Dedifferentiated amniotic fluid mesenchymal stem cell (primary cell): ENCODE results near the gene STXBP6.

ENCODE experiments used
- DNase-seq: peaks from one replicate; pipeline ENCODE4 v3.0.0-alpha.2; 2016; ENCODE audit errors: extremely low spot score

STXBP6 gene

DNA sequence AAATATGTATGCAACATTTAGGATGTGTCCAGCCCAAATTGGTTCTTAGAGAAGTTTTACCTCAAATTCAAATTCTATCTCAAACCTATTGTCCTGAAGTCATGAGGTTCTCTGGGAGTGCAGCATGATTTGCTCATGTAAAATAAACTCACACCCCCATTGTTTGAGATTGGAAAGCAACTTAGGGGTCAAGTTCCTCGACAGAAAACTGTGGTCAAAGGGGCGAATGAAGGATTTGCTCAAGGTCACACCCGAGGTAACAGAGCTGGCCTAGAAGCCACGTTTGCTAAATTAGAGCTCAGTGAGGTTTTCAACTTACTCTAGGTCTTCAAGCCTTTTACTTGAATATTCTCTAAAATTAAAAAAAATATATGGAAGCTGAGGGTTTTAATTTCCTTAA is 218.3 kb downstream of the STXBP6 start:
- no peak for DNase-seq

DNA sequence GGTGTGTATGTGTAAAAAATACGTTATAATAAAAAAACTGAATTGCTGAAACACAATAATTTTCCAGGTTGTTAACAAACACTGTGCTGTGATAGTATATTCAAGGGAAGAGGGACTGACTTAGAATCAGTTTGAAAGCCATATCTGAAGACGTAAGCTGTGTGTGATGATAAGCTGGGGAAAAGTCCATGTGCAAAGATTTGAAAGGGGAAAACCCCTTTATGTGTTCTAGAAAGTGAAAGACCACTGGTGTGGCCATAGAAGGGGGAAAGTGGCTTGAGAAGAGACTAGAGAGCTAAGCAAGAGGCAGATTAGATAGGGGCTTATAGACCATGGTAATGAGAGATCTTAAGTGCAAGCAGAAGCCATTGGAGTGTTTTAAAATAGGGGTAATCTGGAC is 220.1 kb downstream of the STXBP6 start:
- no peak for DNase-seq

DNA sequence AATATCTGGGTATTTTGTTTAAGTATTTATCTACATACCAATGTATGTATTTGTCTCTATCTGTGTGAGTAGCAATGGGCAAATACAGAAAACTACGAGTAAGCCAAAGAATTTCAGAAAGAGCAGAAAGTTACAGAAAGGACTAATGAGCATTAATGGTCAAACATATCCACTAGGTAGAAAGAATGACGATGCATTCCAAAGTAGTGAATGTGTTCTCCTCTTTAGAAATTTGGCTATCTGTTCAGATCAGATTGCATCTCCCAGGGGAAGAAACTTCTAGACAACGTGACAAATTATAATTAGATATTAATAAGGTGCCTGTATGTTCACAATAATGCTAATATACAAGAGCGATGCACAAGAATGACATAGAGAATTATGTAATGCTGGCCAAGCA is 221.5 kb downstream of the STXBP6 start:
- DNase-seq, result no peak

DNA sequence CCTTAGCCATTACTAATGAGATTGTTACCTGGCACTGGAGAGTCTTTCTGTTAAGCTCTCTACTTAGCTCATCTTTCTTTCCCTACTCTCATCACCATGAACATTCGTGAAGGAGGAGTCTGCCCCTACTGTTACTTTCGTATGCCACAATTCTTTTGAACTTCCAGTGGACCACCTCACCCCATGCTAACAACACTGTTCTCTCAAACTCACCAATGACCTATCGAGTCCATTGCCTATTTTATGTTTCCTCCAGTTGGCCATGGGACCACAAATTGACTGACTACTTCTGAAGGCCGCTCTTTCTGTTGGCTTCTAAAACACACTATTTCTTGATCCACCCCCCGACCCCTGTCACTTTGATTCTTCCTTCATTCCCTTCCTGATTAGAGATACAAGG is 223.6 kb downstream of the STXBP6 start:
- no peak for DNase-seq

DNA sequence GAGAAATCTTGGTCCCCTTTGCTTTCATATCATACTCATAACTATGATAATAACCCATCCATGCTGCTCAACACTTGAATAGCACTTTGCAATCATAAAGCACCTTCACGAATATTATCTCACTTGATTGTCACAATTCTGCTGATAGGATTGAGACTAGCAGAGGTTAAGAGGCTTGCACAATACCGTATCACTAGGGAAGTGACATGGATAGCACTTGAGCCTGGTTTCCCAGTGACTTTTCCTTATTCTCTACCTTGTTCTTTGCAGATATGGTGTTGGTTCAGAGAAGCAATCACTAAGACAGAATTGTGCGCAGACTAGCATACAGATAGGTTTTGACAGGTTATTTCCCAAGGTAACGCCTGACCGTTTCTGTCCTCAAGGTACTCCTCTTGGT is 229.3 kb downstream of the STXBP6 start:
- DNase-seq, result no peak

DNA sequence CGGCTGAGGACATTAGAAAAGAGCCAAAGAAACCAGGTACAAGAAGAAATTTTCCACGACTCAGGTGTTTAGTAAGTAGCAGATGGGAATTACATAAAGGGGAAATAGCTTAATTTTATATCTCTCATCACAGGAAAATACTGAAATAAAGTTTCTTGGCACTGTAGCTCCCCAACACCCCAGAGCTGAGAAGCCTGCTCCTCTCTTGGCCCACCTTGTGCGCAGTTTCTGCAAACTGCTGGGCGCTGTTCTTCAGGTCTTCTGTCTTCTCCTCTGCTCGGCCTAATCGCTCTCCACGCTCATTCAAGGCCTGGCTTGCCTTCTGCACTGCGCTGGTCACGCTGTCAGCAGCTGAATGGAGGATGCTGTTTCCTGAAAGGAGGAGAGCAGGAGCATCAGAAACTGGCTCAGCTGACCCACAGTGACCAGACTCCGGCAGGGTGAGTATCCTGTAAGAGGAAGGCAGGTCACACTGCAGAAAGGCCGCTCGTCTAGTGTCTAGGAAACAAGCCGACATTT is 231.1 kb downstream of the STXBP6 start:
- no peak for DNase-seq

DNA sequence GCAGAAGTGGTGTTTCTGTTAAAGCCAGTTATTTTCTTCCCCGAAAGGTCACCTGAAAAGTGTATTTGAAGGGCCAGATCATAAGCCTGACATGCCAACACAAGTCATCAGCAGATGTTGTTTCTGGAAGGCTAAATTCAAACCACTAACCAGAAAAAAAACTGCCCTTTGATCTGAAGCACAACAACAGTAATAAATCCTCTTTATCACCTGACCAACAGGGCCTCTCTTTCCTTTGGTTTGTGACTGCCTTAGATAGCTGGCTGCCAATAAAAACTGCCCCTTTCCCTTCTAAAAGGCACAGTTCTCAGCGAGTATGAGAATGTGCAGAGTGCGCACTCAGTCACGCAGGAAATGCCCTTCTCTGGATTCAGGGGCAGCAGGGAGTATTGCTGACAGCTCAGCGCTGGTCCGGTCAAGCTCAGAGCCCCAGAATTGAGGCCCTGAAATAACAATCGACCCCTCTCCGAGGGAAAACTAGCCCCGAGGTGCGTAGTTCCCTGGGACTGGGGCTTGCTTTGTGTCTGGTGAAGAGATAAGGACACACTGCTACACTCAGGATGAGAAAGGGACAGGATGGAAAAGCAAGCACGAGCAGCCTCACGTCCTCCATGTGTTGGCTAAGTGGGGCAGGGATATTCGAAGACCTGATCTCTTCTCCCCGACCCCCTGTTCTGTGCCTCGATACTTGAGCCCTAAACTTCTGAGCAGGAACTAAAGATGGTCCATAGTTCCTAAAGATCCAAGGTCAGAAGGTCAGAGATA is 231.7 kb downstream of the STXBP6 start:
- DNase-seq, result no peak

DNA sequence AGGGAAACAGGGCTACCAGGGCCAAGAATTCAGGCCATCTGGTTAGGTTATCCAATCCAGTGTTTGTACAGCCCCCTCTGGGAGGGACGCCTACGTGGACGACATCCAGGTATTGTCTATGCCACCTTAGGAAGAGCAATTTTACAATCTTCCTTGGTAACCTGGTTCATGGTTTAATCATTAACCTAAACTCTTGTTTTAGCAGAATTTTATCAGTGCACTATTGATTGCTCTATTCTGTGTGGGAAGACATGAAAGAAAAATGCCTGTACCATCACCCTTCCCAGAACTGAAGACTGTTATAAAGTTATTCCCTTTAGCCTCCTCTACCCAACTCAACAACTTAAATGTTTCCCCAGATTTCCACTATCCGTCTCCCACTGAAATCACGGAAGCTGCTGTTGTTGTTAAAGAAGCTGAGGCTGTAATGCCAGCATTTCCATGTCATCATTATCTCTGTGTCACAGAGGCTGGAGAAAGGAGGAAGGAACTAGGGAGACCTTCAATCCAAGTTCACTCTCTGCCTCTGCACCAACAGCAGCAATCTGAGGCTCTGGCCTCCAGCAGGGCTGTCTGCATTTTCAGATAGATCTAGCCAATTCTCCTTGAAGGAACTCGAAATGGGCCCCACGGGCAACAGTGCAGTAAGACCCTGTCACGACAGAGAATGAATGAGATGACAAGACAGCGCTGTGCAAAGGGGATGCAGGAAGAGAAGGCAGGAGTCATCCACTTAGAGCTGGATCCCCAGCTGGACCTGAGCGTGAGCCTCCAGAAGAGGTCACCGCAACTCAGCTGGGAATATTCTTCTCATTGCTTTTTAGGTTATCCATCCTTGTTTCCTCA is 232.5 kb downstream of the STXBP6 start:
- no peak for DNase-seq

DNA sequence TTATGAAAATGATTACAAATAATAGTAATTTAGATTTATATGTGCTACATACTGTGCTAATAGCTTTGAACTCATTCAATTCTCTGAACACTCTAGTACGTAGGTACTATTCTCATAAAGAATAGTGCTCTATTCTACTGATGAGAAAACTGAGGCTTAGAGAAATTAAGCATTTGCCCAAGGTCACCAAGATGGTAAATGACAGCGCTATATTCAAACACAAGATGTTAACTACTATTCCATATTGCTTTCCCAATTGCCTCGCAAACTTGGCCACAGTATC is 233.1 kb downstream of the STXBP6 start:
- DNase-seq, result no peak

DNA sequence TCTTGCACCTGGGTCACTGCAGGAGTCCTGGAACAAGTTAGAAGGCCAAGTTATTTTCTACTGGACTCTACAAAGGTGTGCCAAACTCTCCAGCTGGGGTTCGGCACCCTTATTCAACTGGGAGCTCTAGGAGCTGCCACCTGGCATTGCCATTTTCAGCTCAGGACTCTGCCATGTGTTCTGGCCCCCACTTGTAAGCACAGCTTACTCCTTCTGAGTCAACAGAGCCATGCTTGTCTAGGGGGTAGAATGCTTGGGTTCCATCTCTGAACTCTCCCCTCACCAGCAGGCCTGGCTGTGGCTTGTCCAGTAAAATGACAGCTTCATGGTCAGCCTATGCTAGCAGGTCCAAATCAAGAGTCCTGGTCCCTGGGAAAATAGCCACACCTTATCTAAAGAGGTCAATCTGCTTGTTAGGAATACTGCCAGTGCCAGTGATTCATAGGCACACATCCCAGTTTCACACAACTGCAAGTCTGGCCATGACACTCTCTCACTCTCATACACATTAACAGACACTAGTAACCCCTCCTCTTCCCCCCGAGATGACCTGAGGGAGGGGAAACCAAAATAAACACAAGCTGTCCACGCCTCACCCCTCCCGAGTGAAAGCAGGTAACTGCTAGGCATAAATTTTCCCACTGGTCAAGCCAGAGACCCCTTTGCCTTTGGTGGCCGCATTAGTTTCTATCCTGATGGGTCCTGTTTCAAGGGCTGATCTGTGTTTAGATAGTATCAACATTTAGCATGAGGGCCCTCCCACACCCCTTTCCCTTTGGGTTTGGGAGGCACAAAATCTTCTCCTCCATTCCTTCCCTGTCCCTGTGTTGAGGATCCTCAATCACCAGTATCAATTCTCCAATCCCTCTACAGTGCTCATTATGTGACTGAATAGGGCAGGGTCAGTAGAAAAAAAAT is 233.7 kb downstream of the STXBP6 start:
- DNase-seq, result no peak

DNA sequence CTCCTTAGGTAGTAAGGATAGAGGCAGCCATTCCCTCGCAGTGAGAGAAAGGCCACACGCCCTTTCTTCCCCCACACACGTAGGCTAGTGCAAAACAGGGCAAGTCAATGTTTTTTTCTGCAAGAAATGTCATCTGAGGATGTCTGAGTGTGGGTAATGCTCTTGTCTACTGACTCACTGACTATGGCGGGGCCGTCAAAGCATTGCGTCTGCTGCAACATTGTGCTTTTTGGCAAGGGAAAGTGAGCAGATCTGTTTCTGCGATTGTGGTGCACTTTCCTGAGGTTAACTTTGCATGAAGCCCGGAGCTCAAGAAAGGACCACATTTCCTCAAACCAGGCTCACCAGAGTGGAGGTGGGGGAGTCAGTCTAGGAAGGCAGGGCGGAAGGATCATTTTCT is 234.4 kb downstream of the STXBP6 start:
- DNase-seq, result no peak

DNA sequence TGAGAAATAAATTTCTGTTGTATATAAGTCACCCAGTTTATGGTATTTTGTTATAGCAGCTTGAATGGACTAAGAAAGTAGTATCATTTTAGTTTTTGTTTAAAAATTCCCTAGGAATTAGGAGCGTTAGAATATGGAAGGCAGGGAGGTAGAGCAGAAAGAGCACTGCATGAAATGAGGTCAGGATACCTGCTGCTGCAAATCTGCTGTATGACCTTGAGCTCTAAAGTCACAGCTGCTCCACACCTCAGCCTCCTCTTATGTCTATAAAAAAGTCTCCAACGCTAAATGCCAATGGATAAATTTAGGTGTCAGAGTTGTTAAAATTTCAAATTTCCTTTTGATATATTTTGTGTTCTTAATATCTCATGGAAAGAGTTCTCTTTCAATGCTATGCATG is 235.0 kb downstream of the STXBP6 start:
- DNase-seq, result no peak

DNA sequence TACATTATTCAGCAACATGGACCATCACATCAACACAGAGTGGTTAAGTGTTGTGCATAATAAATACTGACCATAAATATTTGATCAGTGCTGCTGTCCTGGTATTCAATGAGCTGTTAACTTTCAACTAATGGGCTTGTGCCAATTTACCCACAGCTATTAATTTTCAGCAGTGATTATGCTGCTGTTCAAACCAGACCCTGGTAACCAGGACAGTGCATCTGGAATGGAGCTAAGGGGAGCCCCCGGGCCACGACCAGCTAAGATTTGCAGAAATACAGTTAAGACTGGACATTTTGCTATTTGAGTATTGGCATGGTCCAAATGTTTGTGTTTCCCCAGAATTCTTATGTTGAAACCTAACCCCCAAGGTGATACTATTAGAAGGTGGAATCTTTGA is 235.6 kb downstream of the STXBP6 start:
- no peak for DNase-seq

DNA sequence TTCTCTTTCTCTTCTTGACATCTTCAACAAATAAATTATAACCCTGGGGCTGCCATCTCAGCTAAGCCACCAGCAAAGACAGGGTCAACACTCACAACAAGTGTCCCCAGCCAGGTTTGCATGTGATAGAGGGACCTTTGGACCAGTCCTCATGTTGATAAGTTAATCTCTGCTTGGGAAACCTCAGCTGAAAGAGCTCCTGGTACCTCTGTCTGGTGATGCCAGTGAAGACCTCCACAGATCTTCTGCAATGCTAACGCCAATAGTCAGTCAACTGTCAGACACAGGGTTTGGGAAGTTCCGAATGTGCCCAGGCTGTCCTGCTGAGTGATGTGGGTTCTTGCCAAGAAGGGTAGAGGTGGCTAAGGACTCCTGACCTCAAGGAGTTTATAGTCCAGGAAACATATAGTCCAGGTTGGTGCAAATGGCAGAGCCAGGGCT is 236.1 kb downstream of the STXBP6 start:
- DNase-seq, result no peak

DNA sequence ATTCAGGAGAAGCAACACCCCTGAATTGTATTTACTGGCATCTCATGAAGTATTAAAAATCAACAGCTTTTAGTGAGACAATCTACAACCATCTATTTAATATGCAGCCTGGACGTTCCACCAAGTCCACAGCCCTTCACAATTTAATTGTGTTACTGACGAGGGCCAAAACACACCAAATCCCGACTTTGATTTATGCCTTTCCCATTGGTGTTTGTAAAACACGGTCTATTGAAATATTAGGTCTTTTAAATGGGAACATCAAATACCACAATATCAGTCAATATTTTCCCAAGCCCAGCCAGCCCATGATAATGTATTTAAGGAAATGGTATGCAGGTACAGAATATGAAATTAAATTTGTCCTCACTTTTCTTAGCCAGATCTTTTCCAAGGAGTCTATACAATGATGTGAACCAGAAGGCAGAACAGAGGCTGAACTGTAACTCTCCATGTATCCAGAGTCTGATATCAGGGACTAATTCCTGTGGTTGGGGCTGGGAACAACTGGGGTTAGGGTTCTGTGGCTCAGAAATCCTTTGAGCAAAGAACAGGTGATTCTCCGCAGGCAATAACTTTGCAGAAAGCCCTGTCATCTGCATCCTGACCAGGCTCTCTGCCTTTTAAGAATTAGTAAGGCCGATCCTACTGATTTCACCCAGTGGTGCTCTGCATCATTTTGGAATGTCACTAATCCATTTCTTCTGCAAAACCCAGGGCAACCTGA is 236.7 kb downstream of the STXBP6 start:
- no peak for DNase-seq

DNA sequence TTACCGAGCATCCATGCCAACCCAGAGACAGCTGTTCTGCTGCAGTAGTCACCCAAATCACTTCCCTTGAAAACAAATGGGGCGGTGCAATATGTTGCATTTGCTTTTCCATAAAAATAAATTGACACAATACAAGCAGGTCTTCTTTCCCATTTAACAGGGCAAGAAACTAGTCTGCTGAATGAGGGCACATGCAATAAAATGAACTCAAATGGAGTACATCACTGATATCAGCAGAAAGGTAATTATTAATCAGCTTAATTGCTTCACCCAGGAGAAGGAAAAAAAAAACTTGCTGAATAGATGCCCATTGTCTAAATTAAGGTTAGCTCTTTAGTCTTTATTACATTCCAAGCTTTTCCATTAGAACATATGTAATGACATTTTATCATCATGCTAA is 240.8 kb downstream of the STXBP6 start:
- no peak for DNase-seq

DNA sequence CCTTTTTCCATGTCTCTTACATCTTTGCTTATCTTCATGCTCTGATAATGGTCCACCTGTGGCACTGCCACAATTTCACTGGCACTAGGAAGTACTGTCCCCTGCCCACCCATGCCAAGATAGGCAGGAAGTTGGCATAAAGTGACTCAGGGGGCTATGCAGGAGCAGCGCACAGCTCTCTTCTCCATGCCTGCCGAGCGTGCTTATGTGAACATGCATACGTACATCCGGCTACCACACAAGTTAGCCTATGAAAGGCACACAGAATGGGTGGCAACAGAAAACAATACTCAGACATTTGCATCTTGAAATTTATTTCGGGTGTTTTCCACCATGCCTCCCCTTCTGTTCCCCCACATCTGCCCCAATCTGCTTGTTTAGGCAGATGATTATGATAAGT is 241.5 kb downstream of the STXBP6 start:
- DNase-seq, result no peak

DNA sequence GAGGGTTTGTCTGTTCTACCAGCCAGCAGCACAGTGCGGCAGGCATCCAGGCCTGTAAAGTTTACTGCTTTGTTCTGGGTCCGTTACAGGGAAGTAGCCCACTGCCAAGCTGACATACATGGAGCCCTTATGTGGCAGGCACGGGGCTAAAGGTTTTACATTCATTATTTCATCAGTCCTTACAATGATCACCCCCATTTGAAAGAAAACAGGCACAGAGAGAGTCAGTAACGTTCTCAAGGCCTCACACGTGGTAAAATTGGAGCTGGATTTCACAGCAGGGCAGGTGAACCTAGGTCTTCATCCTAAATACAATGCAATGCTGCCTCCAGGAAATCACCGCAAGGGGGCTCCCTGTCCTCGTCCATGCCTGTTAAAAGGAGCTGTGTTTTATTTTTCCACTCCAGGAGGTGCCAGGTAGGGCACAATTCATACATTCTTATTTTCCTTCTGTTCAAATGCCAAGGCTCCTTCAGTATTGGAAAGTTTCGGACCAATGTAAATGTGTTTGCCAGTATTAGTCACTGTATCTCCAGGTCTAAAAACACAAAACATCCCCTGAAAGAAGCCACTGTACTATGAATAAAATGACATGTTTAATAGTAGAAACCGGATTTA is 243.8 kb downstream of the STXBP6 start:
- DNase-seq, result peak; percentile 22

DNA sequence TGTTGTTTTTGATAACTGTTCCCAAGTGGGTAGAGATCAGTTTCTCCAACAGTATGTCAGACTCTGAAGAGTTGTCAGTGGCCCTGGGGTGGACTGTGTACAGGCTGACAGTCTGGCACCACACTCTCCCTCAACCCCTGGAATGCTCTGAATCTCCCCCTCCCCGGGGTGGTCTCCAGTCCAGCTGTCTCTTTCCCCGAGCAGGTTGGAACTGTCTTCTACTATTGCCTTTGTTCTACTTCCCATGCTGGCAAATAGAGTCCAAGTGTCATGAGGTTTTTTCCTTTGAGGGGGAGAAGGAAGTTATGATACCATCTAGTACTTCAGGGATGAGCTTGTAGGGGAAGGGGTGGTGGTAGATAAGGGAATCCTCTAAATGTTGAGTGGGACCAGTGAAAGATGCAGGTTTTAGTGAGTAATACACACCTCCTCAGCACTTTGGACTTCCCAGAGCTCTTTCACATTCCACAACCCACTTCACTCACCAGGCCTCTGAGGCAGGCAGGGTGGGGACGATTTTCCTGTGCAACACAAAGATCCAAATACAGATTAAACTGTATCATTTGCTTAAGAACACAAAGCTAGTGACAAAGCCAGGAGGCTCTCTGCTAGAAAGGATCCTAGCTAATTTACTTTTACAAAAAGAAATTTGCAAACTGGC is 245.3 kb downstream of the STXBP6 start:
- DNase-seq, result peak; percentile 17

DNA sequence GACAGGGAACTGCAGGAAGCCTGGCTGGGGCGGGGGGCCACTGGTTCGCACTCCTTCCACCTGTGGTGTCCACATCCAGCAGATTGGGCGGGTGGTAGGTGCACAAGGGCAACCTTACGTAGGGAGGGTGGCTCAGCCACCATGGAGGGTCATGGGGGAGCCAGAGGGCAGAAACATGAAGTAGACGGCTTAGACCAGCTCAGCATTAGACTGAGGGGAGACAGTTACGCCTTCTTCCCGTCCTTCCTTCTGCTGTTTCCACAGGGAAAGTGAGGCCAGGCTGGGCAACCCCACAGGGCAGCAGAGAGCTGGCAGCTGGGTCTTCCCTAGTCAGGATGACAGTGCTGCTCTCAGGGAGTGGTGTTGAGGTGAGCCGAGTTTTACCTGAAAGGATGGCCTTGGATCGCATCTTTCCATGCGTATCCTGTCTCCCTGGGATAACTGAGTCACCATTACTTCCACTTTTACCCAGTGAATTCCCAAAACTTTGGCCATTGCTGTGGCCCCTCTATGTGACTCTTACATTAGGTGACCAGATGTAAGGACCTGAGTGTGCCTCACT is 245.9 kb downstream of the STXBP6 start:
- DNase-seq, result no peak
